ENCODE measurements around the gene ARL16. TPM values are rescaled to one million over a fixed set of nuclear protein-coding genes. Genes with fewer than 3 reads are reported as not detected.
A peak's percentile ranks its signal among the peaks of the same experiment; 100 is the strongest.

ARL16 gene
- total RNA-seq, 4 donors from 2014 or later = 29.2 to 45.1 (median 36.2) TPM

GRCh38 chr17:81703747-81704654, 20.4 kb upstream of the ARL16 start:
- no peak for DNase-seq (ENCODE audit: low spot score in 2 of 2)
- intact Hi-C loops (cut with DNase I; ENCODE audit: low total_unique reads) = no loop called here
- 32 to 38% methylated on average over 20 to 27 of the region's 27 CpGs for WGBS, 2 donors
- TF ChIP-seq CTCF (IDR thresholded peaks at IDR 0.05) (no peak), POLR2A (IDR thresholded peaks at IDR 0.05) (no peak)
- H3K4me3 ChIP-seq (ENCODE audit: low read depth, poor library complexity, severe bottlenecking) = peak overlapping the region; percentile 85

GRCh38 chr17:81702934-81703746, 19.5 kb upstream of the ARL16 start, which contains the start of gene MRPL12:
Gene MRPL12 (plus strand): TSS chr17:81703367. CDS start chr17:81703502, 135 bp downstream.
- intact Hi-C loops (cut with DNase I; ENCODE audit: low total_unique reads) = no loop called here
- TF ChIP-seq CTCF (IDR thresholded peaks at IDR 0.05) = no peak
- peak in 1 of 2 donors; percentile 82 for TF ChIP-seq POLR2A (IDR thresholded peaks at IDR 0.05)
- 0% methylated on average over 35 to 38 of the region's 102 CpGs for WGBS, 2 donors
- peak within 1 kb of the TSS; percentile 85 for H3K4me3 ChIP-seq (ENCODE audit: low read depth, poor library complexity, severe bottlenecking)
- DNase-seq (ENCODE audit: low spot score in 2 of 2) = peak; percentile 90 to 98

GRCh38 chr17:81701288-81702071, 17.9 kb upstream of the ARL16 start:
- TF ChIP-seq CTCF (IDR thresholded peaks at IDR 0.05) = no peak
- TF ChIP-seq POLR2A (IDR thresholded peaks at IDR 0.05) = no peak
- WGBS, 2 donors = 71 to 75% methylated on average over 23 of the region's 23 CpGs
- intact Hi-C loops (cut with DNase I; ENCODE audit: low total_unique reads) = no loop called here
- H3K4me3 ChIP-seq (ENCODE audit: low read depth, poor library complexity, severe bottlenecking) = no peak overlapping the region
- no peak for DNase-seq (ENCODE audit: low spot score in 2 of 2)

- intact Hi-C loops (cut with DNase I; ENCODE audit: low total_unique reads) = no loop called here
- no peak for DNase-seq (ENCODE audit: low spot score in 2 of 2)
- 85 to 86% methylated on average over 25 of the region's 25 CpGs for WGBS, 2 donors
- no peak overlapping the region for H3K4me3 ChIP-seq (ENCODE audit: low read depth, poor library complexity, severe bottlenecking)
- TF ChIP-seq CTCF (IDR thresholded peaks at IDR 0.05) (no peak), POLR2A (IDR thresholded peaks at IDR 0.05) (no peak)
Measured at GRCh38 chr17:81700353-81701287, 17.0 kb upstream of the ARL16 start.
